ENCODE data around the gene CAMSAP1. TPM values are rescaled to one million over a fixed set of nuclear protein-coding genes. Genes with fewer than 3 reads are reported as not detected.

CAMSAP1 gene
- total and polyA plus RNA-seq, 2 of the 4 experiments (the other 2 are of a cell fraction): 8.2 to 19.5 TPM

DNA sequence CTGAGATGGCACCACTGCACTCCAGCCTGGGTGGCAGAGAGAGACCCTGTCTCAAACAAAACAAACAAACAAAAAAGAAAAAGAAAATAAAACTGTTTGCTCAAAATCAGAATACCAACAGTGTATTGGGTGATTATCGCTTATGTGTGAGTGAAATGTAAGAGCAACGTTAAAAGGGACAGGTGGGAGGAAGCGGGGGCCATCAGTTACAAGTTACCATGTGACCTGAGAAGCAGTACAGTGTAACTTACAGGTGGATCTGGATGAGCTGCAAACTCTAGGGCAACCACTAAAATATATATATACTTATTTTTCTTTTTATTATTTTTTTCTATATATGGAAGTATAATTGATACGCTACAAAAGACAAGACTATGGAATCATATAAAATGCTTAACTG lies 112.0 kb downstream of the CAMSAP1 start:
- H2BK120ac ChIP-seq (ENCODE audit: low read depth, low read length): no peak overlapping the region
- no peaks in the 10 kb centered on the region for H3K4me1 ChIP-seq (ENCODE audit: control insufficient read depth, insufficient read depth, low read length)
- TF ChIP-seq RCOR1 (IDR thresholded peaks at IDR 0.05; ENCODE audit: insufficient replicate concordance, low read length) (no peak), CHD1 (IDR thresholded peaks at IDR 0.05; ENCODE audit: low read depth, low read length) (no peak), CEBPB (IDR thresholded peaks at IDR 0.05; ENCODE audit: low read depth, low read length) (no peak), MXI1 (IDR thresholded peaks at IDR 0.05; ENCODE audit: borderline replicate concordance, low read depth, low read length) (no peak)
- dilution Hi-C loops (cut with HindIII; ENCODE audit: low sequenced_read_pairs, unreplicated experiment): no loop called here
- H3K36me3 ChIP-seq (ENCODE audit: control insufficient read depth, insufficient read depth, low read length): no peaks in the 10 kb centered on the region
- no peak overlapping the region for H3K4ac ChIP-seq (ENCODE audit: low read depth, low read length)
- no peak overlapping the region for H3K27ac ChIP-seq (ENCODE audit: insufficient read depth, low read length)
- H3K23ac ChIP-seq (ENCODE audit: low read depth, low read length): no peak overlapping the region
- H2BK20ac ChIP-seq (ENCODE audit: low read depth, low read length): no peak overlapping the region
- no peaks in the 10 kb centered on the region for H3K9me1 ChIP-seq (ENCODE audit: insufficient read depth, low read length)
- no peak overlapping the region for H2AK9ac ChIP-seq (replicated peaks; ENCODE audit: low read depth, low read length, poor library complexity)
- H4K8ac ChIP-seq (ENCODE audit: low read depth in 2 of 2, low read length in 2 of 2): no peak overlapping the region
- no peak overlapping the region for H4K91ac ChIP-seq (ENCODE audit: insufficient read depth, low read depth, low read length)
- no peak for ATAC-seq (ENCODE audit: low read depth)
- no peak for DNase-seq
- no peak overlapping the region for H2BK15ac ChIP-seq (ENCODE audit: low read depth, low read length)
- H2AK5ac ChIP-seq (ENCODE audit: low read depth, low read length): no peak overlapping the region
- H2BK5ac ChIP-seq (ENCODE audit: low read depth, low read length, poor library complexity, severe bottlenecking): no peak overlapping the region
- H3K9ac ChIP-seq (ENCODE audit: low read depth, low read length): no peak overlapping the region
- peaks cover 17% of the 10 kb centered on the region for H3K27me3 ChIP-seq (ENCODE audit: control insufficient read depth, insufficient read depth, low read length)
- no peak overlapping the region for H4K5ac ChIP-seq (ENCODE audit: low read depth, low read length)
- H3K4me2 ChIP-seq (ENCODE audit: low read depth, low read length): no peak overlapping the region
- intact Hi-C loops (cut with micrococcal nuclease): loop anchor here (5.0 to 10.0 kb wide), 2 partner anchors 191 to 327 kb away; no protein-coding TSS in a partner anchor
- in situ Hi-C loops (cut with MboI; ENCODE audit: low sequenced_read_pairs): no loop called here
- H2AFZ ChIP-seq (replicated peaks; ENCODE audit: low read length, poor library complexity): no peak overlapping the region
- H3K4me3 ChIP-seq (ENCODE audit: insufficient read depth, low read depth, low read length): no peak overlapping the region
- no TSS peak for BruUV-seq (replicated peaks)
- ChIA-PET CTCF (interaction anchor here (0.7 kb wide), 1 partner anchor 89 kb away, joined by 4 read pairs; no protein-coding TSS in a partner anchor), POLR2A (ENCODE audit: unreplicated experiment) (no interaction called here)
- WGBS, 2 experiments (ENCODE audit: extremely low coverage in 2 of 2, insufficient read length in 1 of 2): no CpG with 5 or more reads among the region's 4 CpGs
- no peak overlapping the region for H3K14ac ChIP-seq (replicated peaks; ENCODE audit: low read depth, low read length)
- H4K20me1 ChIP-seq (ENCODE audit: insufficient read depth, low read length): no peaks in the 10 kb centered on the region
- no peak overlapping the region for H3K56ac ChIP-seq (ENCODE audit: extremely low read depth, insufficient read depth, low read length)
- no peak overlapping the region for H3K18ac ChIP-seq (ENCODE audit: low read depth, low read length)
- no peaks in the 10 kb centered on the region for H3K9me3 ChIP-seq (ENCODE audit: control insufficient read depth, insufficient read depth, low read length)
- H3K79me1 ChIP-seq (ENCODE audit: low read depth in 1 of 2, low read length in 2 of 2): no peaks in the 10 kb centered on the region

Measured in IMR-90 (cell line).